Measurements from ENCODE around the gene TMEM270. TPM values are rescaled to one million over a fixed set of nuclear protein-coding genes. Genes with fewer than 3 reads are reported as not detected.

The TMEM270 gene
- total and polyA plus RNA-seq, 2 of the 8 experiments (the other 6 are each of a cell fraction or from before 2014, with no cell fraction given) = 0.26 TPM; not detected in 1

- Histone ChIP-seq H2BK12ac (ENCODE audit: low read depth, low read length) (no peak overlapping the region; the same call in 1 of the 2 replicates), H4K8ac (ENCODE audit: extremely low read depth, insufficient read depth, low read length) (no peak overlapping the region), H2BK15ac (ENCODE audit: low read length) (no peak overlapping the region), H3K9me3 (ENCODE audit: insufficient read depth in 2 of 2, low read depth in 1 of 2, low read length in 1 of 2) (no peaks in the 10 kb centered on the region), H4K20me1 (replicated peaks in 1 of 2; ENCODE audit: control insufficient read depth in 1 of 2, insufficient read depth in 2 of 2, low read length in 2 of 2) (no peaks in the 10 kb centered on the region), H2AFZ (ENCODE audit: low read length) (no peak overlapping the region), H3K4me2 (ENCODE audit: insufficient read depth in 1 of 2, low read depth in 2 of 2, low read length in 2 of 2) (no peak overlapping the region), H2AK5ac (ENCODE audit: low read depth, low read length) (0 out of 2 replicates have a peak overlapping the region, but pooled peaks have one; percentile 13), H3K9ac (replicated peaks in 1 of 4; ENCODE audit: extremely low read depth in 1 of 4, low read depth in 3 of 4, low read length in 3 of 4) (no peak overlapping the region; a peak in 1 of 7 replicates), H3K27ac (ENCODE audit: low read depth, low read length) (no peak overlapping the region), H2BK20ac (ENCODE audit: low read length) (0 out of 2 replicates have a peak overlapping the region, but pooled peaks have one; percentile 32), H3K27me3 (replicated peaks in 1 of 4; ENCODE audit: control insufficient read depth in 3 of 4, extremely low read depth in 1 of 4, insufficient read depth in 3 of 4, low read length in 3 of 4) (no peaks in the 10 kb centered on the region), H3K4me3 (ENCODE audit: extremely low read depth in 1 of 4, insufficient read depth in 2 of 4, low read depth in 3 of 4, low read length in 4 of 4) (no peak overlapping the region), H3K4me1 (replicated peaks in 1 of 4; ENCODE audit: control insufficient read depth in 3 of 4, insufficient read depth in 4 of 4, low read length in 3 of 4) (peaks cover 0 to 10% (median 0%) of the 10 kb centered on the region in 4 experiments; a peak in 1 of 7 replicates), H3K23me2 (ENCODE audit: low read depth, low read length) (no peaks in the 10 kb centered on the region), H3K79me1 (ENCODE audit: low read depth, low read length) (no peaks in the 10 kb centered on the region), H3K79me2 (ENCODE audit: control insufficient read depth in 1 of 2, insufficient read depth in 2 of 2, low read length in 2 of 2) (no peaks in the 10 kb centered on the region), H3K56ac (replicated peaks; ENCODE audit: insufficient read length, low read depth, low read length) (no peak overlapping the region), H3K23ac (ENCODE audit: insufficient read length) (no peak overlapping the region), H2BK5ac (ENCODE audit: low read depth, low read length) (no peak overlapping the region), H3K36me3 (ENCODE audit: control insufficient read depth in 2 of 4, insufficient read depth in 4 of 4, low read length in 3 of 4) (no peaks in the 10 kb centered on the region), H4K5ac (ENCODE audit: insufficient read length, low read depth, low read length) (no peak overlapping the region), H4K91ac (replicated peaks; ENCODE audit: insufficient read length, low read length) (no peak overlapping the region), H3K14ac (ENCODE audit: insufficient read length) (no peak overlapping the region), H2BK120ac (replicated peaks; ENCODE audit: low read depth, low read length) (peak overlapping the region; percentile 54), H3K4ac (replicated peaks; ENCODE audit: insufficient read length, low read depth, low read length) (no peak overlapping the region), H3K18ac (ENCODE audit: extremely low read depth, low read length) (no peak overlapping the region)
- no peak for DNase-seq (ENCODE audit: low read depth in 1 of 2, low spot score in 2 of 2)
- POLR2A ChIA-PET (ENCODE audit: partially characterized antibody) = no interaction called here
- WGBS, 2 experiments (ENCODE audit: extremely low coverage in 1 of 2, insufficient coverage in 1 of 2, insufficient read length in 1 of 2, insufficient replicate concordance in 2 of 2, low coverage in 1 of 2, low lambda C conversion rate in 2 of 2, missing lambda C conversion rate in 1 of 2) = 90% methylated on average over 11 of the region's 13 CpGs; no CpG with 5 or more reads in 1 of the 2 experiments
- CTCF ChIA-PET (ENCODE audit: partially characterized antibody) = interaction anchor here (0.9 to 1.6 kb wide), 3 partner anchors 10 to 62 kb away, joined by 3 to 4 read pairs (median 3); no protein-coding TSS in a partner anchor
- no peak for FAIRE-seq
- TF ChIP-seq POLR2AphosphoS5 (IDR thresholded peaks at IDR 0.05; ENCODE audit: low read depth, low read length) = no peak
- TF ChIP-seq YY1 (IDR thresholded peaks at IDR 0.05; ENCODE audit: low read depth, low read length) = no peak
- no peak for TF ChIP-seq RXRA (IDR thresholded peaks at IDR 0.05; ENCODE audit: insufficient read depth, low read depth, low read length)
- no peak for TF ChIP-seq BACH1 (IDR thresholded peaks at IDR 0.05; ENCODE audit: low read length)
- no peak for TF ChIP-seq ASH2L (IDR thresholded peaks at IDR 0.05; ENCODE audit: low read length)
- TF ChIP-seq TBP (IDR thresholded peaks at IDR 0.05; ENCODE audit: low read depth, low read length) = no peak
- TF ChIP-seq, protein P1, sequence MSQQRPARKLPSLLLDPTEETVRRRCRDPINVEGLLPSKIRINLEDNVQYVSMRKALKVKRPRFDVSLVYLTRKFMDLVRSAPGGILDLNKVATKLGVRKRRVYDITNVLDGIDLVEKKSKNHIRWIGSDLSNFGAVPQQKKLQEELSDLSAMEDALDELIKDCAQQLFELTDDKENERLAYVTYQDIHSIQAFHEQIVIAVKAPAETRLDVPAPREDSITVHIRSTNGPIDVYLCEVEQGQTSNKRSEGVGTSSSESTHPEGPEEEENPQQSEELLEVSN (IDR thresholded peaks at IDR 0.05) = no peak
- no peak for TF ChIP-seq SIX5 (IDR thresholded peaks at IDR 0.05; ENCODE audit: low read depth, low read length)
- no peak for TF ChIP-seq PHF8 (conservative IDR thresholded peaks at IDR 0.05; ENCODE audit: low read depth, low read length)
- no peak for TF ChIP-seq SP2 (IDR thresholded peaks at IDR 0.05; ENCODE audit: low read length)
- TF ChIP-seq, protein P2, sequence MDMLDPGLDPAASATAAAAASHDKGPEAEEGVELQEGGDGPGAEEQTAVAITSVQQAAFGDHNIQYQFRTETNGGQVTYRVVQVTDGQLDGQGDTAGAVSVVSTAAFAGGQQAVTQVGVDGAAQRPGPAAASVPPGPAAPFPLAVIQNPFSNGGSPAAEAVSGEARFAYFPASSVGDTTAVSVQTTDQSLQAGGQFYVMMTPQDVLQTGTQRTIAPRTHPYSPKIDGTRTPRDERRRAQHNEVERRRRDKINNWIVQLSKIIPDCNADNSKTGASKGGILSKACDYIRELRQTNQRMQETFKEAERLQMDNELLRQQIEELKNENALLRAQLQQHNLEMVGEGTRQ (IDR thresholded peaks at IDR 0.05; ENCODE audit: low read length) = no peak
These were observed 48.3 kb downstream of the TMEM270 start for GRCh38 chr7:73909051-73909941.
